HCT116 (cell line): ENCODE results near the gene CCDC15.

ENCODE experiments used
- ELF1 ChIP-seq: IDR thresholded peaks from 2 replicates; pipeline ENCODE4 v1.6.1; 2012; ENCODE audit warnings: low read depth, borderline replicate concordance
- EZH2 ChIP-seq: fragments of 200-600 bp; sonication (generic); IDR thresholded peaks from 2 replicates; pipeline ENCODE4 v1.6.1; 2017; ENCODE audit warnings: antibody characterized with exemption, mixed run types
- EZH2phosphoT487 ChIP-seq: fragments of 200-600 bp; IDR thresholded peaks from 2 replicates; pipeline ENCODE4 v1.6.1; 2018; ENCODE audit warnings: antibody characterized with exemption, borderline replicate concordance
- FOSL1 ChIP-seq: IDR thresholded peaks from 2 replicates; pipeline ENCODE4 v1.6.1; 2012; ENCODE audit warnings: low read depth
- POLR2A ChIP-seq: IDR thresholded peaks from 2 replicates; pipeline ENCODE4 v1.7.0; 2011; ENCODE audit warnings: borderline replicate concordance; ENCODE audit not compliant: insufficient read depth, insufficient read length; ENCODE audit errors: extremely low read depth
- POLR2AphosphoS5 ChIP-seq: IDR thresholded peaks from 2 replicates; pipeline ENCODE4 v1.6.1; 2011; ENCODE audit warnings: mild to moderate bottlenecking, low read depth, low read length, moderate library complexity
- SIN3A ChIP-seq: IDR thresholded peaks from 2 replicates; pipeline ENCODE4 v1.6.1; 2012; ENCODE audit warnings: low read depth
- TCF7L2 ChIP-seq: IDR thresholded peaks from 2 replicates; pipeline ENCODE4 v1.7.0; 2011; ENCODE audit warnings: borderline replicate concordance, inconsistent platforms; ENCODE audit not compliant: insufficient read depth, insufficient read length; ENCODE audit errors: extremely low read depth
- YY1 ChIP-seq: IDR thresholded peaks from 2 replicates; pipeline ENCODE4 v1.6.1; 2011; ENCODE audit warnings: low read length, low read depth, moderate library complexity, mild to moderate bottlenecking; ENCODE audit not compliant: insufficient replicate concordance; ENCODE audit errors: extremely low read depth
- ZNF274 ChIP-seq: fragments of 200-500 bp; sonication (Bioruptor generic); IDR thresholded peaks from 2 replicates; pipeline ENCODE4 v1.6.1; 2014; ENCODE audit warnings: mild to moderate bottlenecking, low read depth, low read length, inconsistent platforms
- TF ChIP-seq, protein P1 (sequence below), 3 experiments: fragments of 200-600 bp in 1 of 3; sonication (generic) in 1 of 3; IDR thresholded peaks in 2 of 3; conservative IDR thresholded peaks in 1 of 3; 2 replicates each; pipeline ENCODE4 v1.5.1; 2012 to 2017; ENCODE audit warnings: low read depth in 2 of 3, low read length in 2 of 3, antibody characterized with exemption in 1 of 3, borderline replicate concordance in 1 of 3, control low read depth in 1 of 3, mild to moderate bottlenecking in 1 of 3, mixed read lengths in 1 of 3, mixed run types in 1 of 3, moderate library complexity in 1 of 3; ENCODE audit not compliant: insufficient read depth in 1 of 3
- TF ChIP-seq, protein P2 (sequence below): IDR thresholded peaks from 2 replicates; pipeline ENCODE4 v1.6.1; 2012; ENCODE audit warnings: low read depth

DNA sequence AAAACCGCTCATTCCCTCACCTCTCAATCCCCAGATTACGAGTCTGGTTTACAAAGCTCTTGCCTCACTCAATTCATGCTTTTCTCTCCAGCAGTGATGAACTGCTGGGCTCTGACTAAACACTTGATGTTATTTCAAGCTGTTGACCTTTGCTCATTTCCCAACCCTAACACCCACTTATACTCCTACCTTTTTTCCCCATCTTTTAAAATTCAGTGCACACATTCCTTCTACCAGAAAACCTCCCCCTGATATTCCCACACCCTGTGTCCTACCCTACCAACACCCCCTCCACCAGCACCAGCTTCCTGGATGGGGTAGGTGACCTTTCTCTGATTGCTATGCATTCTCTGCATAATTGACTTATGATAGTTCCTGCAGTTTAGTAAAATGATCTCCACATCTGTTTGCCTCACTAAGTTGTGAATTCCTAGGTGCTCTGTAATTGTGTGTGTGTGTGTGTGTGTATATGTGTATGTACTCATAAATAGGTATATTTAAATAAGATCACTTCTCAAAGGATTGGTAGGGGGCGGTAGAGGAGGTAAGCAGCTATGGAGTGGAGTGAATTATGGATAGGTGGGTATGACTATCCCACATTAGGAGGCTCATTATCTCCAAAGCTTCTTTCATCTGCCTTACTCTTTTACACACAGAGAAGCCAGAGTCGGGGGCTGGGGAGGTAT, 19.0 kb upstream of the CCDC15 start:
- no peak for TF ChIP-seq EZH2phosphoT487
- TF ChIP-seq, protein P1, sequence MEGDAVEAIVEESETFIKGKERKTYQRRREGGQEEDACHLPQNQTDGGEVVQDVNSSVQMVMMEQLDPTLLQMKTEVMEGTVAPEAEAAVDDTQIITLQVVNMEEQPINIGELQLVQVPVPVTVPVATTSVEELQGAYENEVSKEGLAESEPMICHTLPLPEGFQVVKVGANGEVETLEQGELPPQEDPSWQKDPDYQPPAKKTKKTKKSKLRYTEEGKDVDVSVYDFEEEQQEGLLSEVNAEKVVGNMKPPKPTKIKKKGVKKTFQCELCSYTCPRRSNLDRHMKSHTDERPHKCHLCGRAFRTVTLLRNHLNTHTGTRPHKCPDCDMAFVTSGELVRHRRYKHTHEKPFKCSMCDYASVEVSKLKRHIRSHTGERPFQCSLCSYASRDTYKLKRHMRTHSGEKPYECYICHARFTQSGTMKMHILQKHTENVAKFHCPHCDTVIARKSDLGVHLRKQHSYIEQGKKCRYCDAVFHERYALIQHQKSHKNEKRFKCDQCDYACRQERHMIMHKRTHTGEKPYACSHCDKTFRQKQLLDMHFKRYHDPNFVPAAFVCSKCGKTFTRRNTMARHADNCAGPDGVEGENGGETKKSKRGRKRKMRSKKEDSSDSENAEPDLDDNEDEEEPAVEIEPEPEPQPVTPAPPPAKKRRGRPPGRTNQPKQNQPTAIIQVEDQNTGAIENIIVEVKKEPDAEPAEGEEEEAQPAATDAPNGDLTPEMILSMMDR (IDR thresholded peaks at IDR 0.05 in 2 of 3, conservative IDR thresholded peaks at IDR 0.05 in 1 of 3; ENCODE audit: borderline replicate concordance in 1 of 3, insufficient read depth in 1 of 3, low read depth in 2 of 3, low read length in 2 of 3), result peak in 2 of 3 experiments; percentile 8 to 42; a peak in 3 of 6 replicates
- TF ChIP-seq ZNF274, result no peak
- no peak for TF ChIP-seq TCF7L2
- no peak for TF ChIP-seq POLR2A
- TF ChIP-seq ELF1, result no peak
- no peak for TF ChIP-seq YY1
- no peak for TF ChIP-seq EZH2
- no peak for TF ChIP-seq POLR2AphosphoS5
- TF ChIP-seq, protein P2, sequence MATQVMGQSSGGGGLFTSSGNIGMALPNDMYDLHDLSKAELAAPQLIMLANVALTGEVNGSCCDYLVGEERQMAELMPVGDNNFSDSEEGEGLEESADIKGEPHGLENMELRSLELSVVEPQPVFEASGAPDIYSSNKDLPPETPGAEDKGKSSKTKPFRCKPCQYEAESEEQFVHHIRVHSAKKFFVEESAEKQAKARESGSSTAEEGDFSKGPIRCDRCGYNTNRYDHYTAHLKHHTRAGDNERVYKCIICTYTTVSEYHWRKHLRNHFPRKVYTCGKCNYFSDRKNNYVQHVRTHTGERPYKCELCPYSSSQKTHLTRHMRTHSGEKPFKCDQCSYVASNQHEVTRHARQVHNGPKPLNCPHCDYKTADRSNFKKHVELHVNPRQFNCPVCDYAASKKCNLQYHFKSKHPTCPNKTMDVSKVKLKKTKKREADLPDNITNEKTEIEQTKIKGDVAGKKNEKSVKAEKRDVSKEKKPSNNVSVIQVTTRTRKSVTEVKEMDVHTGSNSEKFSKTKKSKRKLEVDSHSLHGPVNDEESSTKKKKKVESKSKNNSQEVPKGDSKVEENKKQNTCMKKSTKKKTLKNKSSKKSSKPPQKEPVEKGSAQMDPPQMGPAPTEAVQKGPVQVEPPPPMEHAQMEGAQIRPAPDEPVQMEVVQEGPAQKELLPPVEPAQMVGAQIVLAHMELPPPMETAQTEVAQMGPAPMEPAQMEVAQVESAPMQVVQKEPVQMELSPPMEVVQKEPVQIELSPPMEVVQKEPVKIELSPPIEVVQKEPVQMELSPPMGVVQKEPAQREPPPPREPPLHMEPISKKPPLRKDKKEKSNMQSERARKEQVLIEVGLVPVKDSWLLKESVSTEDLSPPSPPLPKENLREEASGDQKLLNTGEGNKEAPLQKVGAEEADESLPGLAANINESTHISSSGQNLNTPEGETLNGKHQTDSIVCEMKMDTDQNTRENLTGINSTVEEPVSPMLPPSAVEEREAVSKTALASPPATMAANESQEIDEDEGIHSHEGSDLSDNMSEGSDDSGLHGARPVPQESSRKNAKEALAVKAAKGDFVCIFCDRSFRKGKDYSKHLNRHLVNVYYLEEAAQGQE, result no peak
- no peak for TF ChIP-seq SIN3A
- no peak for TF ChIP-seq FOSL1
